IPS-NIHi7 (cell line): Measurements from ENCODE around the gene SHMT1.

Experiments used
- DNase-seq: peaks from one replicate; pipeline ENCODE4 v3.0.0; 2012; ENCODE audit warnings: mixed read lengths; ENCODE audit errors: extremely low spot score

Gene SHMT1

DNA sequence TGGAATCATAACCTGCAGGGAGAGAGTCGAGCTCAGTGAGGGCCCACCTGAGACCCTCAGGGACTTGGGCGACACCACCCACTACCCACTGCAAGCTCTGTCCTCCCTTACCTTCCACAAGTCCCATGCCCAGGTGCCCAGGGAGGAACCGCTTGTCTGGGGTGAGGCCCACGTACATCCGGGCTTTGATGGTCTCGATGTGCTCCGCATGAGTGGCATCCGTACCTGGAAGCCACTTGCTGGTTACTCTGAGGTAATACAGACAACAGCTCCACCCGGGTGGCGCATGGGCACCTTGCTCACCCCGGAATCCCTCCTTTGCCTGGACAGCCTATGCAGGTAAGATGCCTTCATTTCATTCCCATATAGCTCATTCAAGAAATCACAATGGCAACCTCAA, 78.1 kb downstream of the SHMT1 start:
- DNase-seq = no peak

DNA sequence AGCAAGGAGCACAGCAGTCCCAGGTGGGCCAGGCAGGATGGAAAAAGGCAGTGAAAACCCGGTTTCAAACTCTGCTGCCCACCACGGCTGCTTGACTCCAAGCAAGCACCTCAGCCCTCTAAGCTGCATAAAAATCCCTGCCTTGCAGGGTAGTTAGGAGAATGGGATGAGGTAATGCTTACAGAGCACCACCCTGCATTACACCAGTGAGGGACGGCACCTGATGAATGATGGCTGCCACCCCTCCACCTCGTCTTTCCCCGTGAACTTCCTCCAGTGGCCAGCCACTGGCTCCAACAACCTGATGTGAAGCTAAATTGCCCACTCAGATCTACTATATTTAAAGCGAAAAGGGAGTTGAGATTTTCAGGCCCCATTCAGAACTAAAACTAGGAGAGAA, 81.6 kb downstream of the SHMT1 start:
- no peak for DNase-seq

DNA sequence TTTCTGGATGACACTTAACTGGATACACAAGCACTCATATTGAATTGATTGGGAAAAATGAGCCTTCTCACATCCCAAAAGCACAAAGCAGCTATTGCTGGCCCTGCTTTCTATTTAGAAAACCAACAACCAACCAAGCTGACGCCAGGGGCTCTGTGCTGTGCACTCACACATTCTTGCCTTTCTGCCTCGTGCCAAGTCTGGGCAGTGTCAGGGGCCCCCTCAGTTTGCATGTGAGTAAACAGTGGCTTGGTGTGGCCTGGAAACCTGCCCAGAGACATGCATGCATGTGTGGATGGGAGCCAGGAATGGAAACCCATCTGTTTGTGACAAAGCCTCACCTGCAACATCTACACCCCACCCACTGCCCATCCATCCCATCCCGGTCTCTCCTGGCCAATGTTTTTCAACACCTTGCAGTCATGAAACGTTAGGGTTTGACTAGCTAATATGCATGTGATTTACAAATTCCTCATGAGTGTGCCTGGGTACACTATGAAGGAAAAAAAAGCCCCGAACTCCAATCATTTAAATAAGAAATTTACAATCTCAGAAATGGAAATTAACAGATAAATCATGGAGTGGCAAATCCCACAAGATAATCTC, 82.5 kb downstream of the SHMT1 start:
- no peak for DNase-seq

DNA sequence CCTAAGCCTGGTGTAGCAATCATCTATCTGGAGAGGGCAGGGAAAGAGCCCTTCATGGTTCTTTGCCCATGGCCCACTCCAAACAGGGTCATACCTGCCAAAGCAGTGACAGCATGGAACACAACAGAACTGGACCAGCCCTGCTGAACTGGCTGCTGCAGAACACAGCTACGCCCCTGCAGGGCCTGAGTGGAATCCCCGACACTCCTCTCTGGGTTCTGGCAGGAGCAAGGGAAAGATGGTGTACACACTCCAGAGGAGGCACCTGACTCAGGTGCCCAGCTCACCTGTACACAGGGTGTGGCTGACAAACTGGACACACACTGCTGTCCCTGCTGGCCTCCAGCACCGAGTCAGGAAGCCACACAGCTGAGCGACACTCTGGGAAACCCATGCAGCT, 83.1 kb downstream of the SHMT1 start:
- no peak for DNase-seq

DNA sequence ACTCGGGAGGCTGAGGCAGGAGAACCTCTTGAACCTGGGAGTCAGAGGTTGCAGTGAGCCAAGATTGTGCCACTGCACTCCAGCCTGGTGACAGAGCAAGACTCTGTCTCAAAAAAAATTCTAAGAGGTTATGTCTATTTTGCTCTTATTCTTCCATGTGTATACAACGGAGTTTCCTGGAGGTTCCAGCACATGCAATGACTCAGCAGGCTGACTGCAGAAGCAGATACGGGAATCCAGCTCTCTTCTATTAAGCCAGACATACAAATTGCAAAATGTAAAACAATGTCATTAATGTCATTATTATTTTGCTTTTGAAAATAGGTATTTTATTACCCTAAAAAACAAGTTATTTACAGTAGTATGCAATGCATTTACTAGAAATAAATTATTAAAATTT, 84.5 kb downstream of the SHMT1 start:
- DNase-seq = no peak
